ENCODE data around the gene RET.

RET gene

DNA sequence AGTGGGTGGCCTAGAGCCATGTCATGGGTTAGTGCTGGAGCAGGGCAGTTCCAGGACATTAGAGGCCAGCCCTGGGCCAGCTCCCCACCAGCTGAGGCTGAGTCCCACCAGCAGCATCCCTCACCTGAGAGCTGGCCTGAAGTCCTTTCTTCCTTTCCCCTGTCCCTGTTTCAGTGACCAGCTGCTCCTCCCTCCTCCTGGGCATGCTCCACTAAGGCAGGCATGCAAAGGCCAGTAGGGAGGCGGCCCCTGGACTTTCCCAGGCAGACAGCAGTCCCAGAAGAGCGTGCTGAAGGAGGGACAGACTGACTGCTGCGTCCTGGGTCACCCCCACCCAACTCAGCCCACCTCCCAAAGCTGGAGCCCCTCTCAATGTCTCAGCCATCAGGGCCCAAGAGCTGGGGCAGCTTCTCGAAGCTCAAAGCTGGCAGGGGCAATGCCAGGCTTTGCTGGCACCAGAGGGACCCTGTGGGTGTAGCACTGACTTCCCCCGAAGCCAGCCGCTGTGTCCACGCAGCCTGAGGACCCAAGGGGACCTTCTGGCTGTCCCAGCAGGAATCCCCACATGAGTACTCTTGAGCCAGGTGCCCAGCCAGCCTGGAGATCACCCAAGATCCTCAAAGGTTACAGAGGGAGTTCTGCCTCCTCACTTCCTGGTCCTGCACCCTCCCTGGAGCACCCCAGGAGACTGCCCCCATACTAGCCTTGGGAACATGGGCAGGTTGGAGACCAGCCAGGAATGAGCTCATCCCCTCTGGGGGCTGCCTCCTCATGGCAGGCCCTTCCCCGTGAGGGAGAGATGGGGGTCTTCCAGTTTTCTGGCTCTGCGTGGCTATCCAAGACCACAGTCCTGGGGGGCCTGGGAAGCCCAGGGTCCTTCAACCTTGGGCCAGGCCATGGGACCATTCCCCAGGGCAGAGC, 35.2 kb upstream of the RET start:
- Histone ChIP-seq H3K9ac (ENCODE audit: low read depth, low read length) (no peak overlapping the region), H2AFZ (ENCODE audit: low read depth, low read length) (no peak overlapping the region), H3K36me3 (ENCODE audit: insufficient read depth, low read length) (no peaks in the 10 kb centered on the region), H3K27ac (ENCODE audit: low read length) (no peak overlapping the region), H3K4me1 (ENCODE audit: insufficient read depth, low read length) (peaks cover 6% of the 10 kb centered on the region), H4K20me1 (ENCODE audit: insufficient read depth, low read length) (no peaks in the 10 kb centered on the region), H3K79me2 (ENCODE audit: insufficient read depth, low read length) (no peaks in the 10 kb centered on the region), H3K4me3 (ENCODE audit: low read depth in 1 of 2, low read length in 2 of 2) (no peak overlapping the region), H3K9me3 (ENCODE audit: insufficient read depth, low read length, severe bottlenecking) (no peaks in the 10 kb centered on the region), H3K4me2 (ENCODE audit: insufficient read depth, low read length) (no peak overlapping the region), H3K27me3 (ENCODE audit: insufficient read depth, low read length, poor library complexity) (no peaks in the 10 kb centered on the region)
- TF ChIP-seq EZH2 (IDR thresholded peaks at IDR 0.05; ENCODE audit: borderline replicate concordance, low read depth, low read length, severe bottlenecking) = no peak
- TF ChIP-seq, protein P1, sequence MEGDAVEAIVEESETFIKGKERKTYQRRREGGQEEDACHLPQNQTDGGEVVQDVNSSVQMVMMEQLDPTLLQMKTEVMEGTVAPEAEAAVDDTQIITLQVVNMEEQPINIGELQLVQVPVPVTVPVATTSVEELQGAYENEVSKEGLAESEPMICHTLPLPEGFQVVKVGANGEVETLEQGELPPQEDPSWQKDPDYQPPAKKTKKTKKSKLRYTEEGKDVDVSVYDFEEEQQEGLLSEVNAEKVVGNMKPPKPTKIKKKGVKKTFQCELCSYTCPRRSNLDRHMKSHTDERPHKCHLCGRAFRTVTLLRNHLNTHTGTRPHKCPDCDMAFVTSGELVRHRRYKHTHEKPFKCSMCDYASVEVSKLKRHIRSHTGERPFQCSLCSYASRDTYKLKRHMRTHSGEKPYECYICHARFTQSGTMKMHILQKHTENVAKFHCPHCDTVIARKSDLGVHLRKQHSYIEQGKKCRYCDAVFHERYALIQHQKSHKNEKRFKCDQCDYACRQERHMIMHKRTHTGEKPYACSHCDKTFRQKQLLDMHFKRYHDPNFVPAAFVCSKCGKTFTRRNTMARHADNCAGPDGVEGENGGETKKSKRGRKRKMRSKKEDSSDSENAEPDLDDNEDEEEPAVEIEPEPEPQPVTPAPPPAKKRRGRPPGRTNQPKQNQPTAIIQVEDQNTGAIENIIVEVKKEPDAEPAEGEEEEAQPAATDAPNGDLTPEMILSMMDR (IDR thresholded peaks at IDR 0.05; ENCODE audit: borderline replicate concordance, extremely low read depth, low read length, poor library complexity, severe bottlenecking) = no peak
- DNase-seq = no peak
- ATAC-seq (ENCODE audit: insufficient read depth, low read depth) = no peak

DNA sequence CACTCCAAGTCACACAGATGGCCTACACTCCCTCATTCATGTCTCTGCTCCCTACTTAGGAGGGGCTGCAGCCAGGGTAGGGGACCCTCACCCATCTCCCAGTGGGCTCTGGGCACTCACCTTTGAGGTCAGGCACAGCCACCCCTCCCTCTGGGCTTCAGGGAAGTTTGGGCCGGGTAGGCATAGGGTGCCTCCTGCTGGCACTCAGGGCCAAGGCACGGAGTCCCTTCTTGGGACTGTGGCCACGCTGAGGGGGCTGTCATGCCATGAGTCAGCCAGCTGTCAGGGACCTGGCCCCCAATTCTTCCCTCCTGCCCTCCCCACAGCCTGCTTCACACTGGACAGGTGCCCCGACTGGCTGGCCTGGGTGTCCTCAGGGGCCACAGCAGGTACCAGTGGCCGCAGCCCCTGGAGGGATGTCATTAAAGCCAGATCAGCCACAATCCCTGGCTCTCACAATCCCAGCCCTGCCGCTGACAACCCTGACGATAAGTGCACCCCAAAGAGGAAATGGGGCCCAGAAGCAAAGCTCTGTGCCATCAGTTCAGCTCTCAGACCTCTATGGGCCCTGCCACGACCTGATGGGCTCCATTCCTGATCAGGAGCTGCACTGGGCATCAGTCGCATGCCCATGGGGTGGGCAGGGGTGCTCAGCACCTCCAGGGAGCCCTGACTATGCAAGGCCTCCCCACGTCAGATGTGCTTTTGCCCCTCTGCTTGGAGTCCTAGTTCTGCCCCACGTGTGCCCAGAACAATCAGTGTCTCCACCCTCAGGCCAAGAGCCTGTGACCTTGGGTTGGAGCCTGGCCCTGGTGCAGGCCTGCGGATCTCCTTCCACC, 34.1 kb upstream of the RET start:
- Histone ChIP-seq H3K4me2 (ENCODE audit: insufficient read depth, low read length) (no peak overlapping the region), H3K4me3 (ENCODE audit: low read depth in 1 of 2, low read length in 2 of 2) (no peak overlapping the region), H3K4me1 (ENCODE audit: insufficient read depth, low read length) (peaks cover 6% of the 10 kb centered on the region), H2AFZ (ENCODE audit: low read depth, low read length) (no peak overlapping the region), H3K79me2 (ENCODE audit: insufficient read depth, low read length) (no peaks in the 10 kb centered on the region), H3K27ac (ENCODE audit: low read length) (no peak overlapping the region), H3K27me3 (ENCODE audit: insufficient read depth, low read length, poor library complexity) (no peaks in the 10 kb centered on the region), H4K20me1 (ENCODE audit: insufficient read depth, low read length) (no peaks in the 10 kb centered on the region), H3K36me3 (ENCODE audit: insufficient read depth, low read length) (no peaks in the 10 kb centered on the region), H3K9me3 (ENCODE audit: insufficient read depth, low read length, severe bottlenecking) (no peaks in the 10 kb centered on the region), H3K9ac (ENCODE audit: low read depth, low read length) (no peak overlapping the region)
- no peak for ATAC-seq (ENCODE audit: insufficient read depth, low read depth)
- no peak for DNase-seq
- TF ChIP-seq, protein P1 (IDR thresholded peaks at IDR 0.05; ENCODE audit: borderline replicate concordance, extremely low read depth, low read length, poor library complexity, severe bottlenecking) = no peak
- no peak for TF ChIP-seq EZH2 (IDR thresholded peaks at IDR 0.05; ENCODE audit: borderline replicate concordance, low read depth, low read length, severe bottlenecking)

DNA sequence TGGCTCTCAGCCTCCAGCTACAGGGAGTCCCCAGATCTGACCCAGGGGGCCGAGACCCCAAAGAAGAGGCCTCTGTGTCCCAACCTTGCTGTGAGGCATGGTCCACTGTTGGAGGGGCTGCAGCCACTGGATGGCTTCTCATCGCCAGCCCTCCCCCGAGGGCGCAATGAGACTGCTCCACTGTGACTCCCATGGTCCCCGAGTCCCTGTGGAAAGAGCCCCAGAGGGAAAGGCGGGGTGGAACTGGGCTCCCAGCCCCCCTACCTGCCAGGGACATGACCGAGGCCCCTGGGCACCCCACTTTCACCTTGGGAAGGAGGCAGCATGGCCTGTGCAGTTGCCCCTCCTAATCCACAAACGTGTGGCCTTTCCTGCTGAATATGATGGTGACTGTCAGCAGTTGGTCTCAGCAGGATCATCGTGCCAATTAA, 33.5 kb upstream of the RET start:
- no peak overlapping the region for H3K9ac ChIP-seq (ENCODE audit: low read depth, low read length)
- no peak for DNase-seq
- H3K4me2 ChIP-seq (ENCODE audit: insufficient read depth, low read length) = no peak overlapping the region
- no peaks in the 10 kb centered on the region for H3K79me2 ChIP-seq (ENCODE audit: insufficient read depth, low read length)
- peaks cover 6% of the 10 kb centered on the region for H3K4me1 ChIP-seq (ENCODE audit: insufficient read depth, low read length)
- no peaks in the 10 kb centered on the region for H3K27me3 ChIP-seq (ENCODE audit: insufficient read depth, low read length, poor library complexity)
- ATAC-seq (ENCODE audit: insufficient read depth, low read depth) = no peak
- no peak overlapping the region for H3K4me3 ChIP-seq (ENCODE audit: low read depth in 1 of 2, low read length in 2 of 2)
- TF ChIP-seq, protein P1 (IDR thresholded peaks at IDR 0.05; ENCODE audit: borderline replicate concordance, extremely low read depth, low read length, poor library complexity, severe bottlenecking) = no peak
- no peak for TF ChIP-seq EZH2 (IDR thresholded peaks at IDR 0.05; ENCODE audit: borderline replicate concordance, low read depth, low read length, severe bottlenecking)
- no peak overlapping the region for H2AFZ ChIP-seq (ENCODE audit: low read depth, low read length)
- H3K36me3 ChIP-seq (ENCODE audit: insufficient read depth, low read length) = no peaks in the 10 kb centered on the region
- H3K9me3 ChIP-seq (ENCODE audit: insufficient read depth, low read length, severe bottlenecking) = no peaks in the 10 kb centered on the region
- no peak overlapping the region for H3K27ac ChIP-seq (ENCODE audit: low read length)
- no peaks in the 10 kb centered on the region for H4K20me1 ChIP-seq (ENCODE audit: insufficient read depth, low read length)

Data from DND-41 (cell line).